DMS153 (cell line): ENCODE results near the gene TTLL9.
A peak's percentile ranks its signal among the peaks of the same experiment; 100 is the strongest.

Experiments used
- DNase-seq: peaks from one replicate; lab custom pipeline; 2025; lab: John Stamatoyannopoulos, UW

TTLL9 gene

GRCh38 chr20:31859266-31859997 lies 11.0 kb upstream of the TTLL9 start:
- no peak for DNase-seq

DNA sequence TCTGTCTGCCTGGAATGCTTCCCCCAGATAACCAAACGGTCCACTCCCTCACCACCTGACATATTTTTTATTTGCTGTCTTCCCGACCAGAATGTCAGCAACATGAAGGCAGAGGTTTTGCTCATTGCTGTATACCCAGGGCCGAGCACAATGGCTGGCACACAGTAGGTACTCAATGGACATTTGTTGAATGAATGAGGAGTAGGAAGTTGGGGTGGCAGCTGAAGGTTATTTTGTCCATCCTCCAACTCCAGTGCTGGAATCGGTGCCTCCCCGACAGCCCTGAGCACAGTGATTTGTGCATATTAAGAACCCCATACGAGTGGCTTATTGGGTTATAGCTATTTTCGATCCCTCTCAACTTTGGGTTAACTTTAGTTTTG lies 10.4 kb upstream of the TTLL9 start:
- no peak for DNase-seq

DNA sequence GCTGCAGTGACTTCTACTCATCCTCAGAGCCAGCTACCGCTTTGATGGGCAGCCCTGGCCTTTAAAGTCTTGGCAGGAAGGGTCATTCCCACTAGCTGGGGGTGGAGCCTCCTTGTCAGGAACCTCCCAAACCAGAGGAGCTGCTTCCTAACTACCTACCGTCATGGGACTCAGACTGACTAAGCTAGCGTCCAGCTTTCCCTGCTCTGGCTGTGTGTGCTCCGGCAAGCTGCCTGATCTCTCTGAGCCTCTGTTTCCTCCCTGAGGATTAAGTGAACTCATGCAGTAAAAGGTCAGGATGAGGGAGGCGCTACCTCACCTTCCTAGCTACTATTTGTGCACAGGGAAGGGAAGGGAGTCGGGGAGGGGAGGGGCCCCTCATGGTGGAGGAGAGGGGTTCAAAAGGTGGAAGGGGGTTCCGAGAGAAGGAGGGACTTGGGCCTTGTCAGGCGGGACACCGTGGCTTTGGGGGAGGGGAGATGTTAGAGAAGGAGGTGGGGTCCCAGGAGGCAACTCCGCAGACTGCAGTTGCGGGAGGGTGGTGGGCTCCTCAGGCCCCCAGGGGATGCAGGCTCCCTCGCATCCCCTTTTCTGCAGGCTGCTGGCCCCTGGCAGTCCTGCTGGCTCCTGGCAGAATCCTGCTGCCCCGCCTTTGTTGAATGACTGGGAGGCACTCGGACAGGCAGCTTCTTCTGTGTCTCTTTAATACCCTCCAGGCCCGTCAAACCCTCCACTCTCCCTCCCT lies 9.9 kb upstream of the TTLL9 start:
- DNase-seq, result no peak

DNA sequence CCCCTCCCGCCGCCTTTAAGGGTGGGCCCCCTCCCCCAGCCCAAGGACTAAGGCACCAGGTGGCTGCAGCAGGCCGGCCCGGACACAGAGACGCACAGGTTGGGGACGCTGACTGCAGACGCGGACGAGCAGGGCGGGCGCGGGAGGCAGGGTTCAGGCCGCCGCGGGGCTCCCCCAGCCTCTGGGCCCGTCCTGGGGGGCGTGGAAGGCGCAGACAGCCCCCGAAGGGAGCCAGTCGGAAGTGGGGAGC lies 9.4 kb upstream of the TTLL9 start:
- no peak for DNase-seq

DNA sequence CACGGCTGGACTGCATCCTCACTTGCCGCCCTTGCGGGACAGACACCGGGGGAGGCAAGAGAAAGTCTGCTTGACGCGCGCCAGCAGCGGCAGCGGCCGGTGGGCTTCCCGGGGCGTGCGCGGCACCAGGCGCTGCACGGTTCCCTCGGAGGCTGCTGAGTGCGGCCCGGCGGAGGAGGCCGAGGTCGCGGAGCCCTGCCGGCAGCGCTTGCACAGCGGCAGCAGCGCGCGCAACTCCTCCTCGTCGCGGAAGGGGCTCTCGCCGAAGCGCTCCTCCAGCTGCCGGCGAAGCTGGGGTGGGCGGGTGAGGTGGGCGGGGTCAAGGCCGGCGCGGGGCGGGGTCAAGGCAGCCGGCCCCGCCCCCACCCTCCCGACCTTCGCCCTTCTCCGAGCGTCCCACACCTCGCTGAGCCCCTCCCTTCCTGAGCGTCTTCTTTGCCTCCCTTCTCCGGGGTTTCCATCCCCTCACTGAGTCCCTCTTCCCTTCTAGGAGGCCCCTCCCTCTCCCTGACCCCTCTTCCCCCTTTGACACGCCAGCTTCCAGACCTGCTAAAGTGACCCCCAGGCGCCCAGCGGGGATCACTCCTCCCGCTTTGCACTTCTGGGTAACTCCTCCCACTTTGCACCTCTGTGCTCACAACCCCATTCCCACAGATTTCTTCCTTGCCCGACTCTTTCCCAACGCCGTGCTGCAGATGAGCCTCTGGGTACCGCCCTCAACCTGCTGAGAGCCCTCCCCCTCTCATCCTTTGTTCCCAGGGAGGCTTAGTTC lies 8.9 kb upstream of the TTLL9 start:
- peak; percentile 39 for DNase-seq

DNA sequence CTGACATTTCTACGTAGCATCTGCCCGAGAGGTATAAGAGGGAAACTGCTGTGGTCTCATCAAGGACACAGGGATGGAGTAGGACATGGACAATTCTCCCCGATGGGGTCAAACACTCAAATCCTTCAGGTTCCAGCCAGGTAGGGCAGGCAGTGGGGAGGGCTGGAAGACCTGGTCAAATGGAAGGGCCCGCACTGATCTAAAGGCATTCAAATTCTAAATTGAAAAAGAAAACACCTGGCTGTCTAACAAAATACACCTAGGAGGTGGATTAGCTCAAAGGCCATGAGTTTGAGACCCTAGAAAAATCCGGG lies 8.3 kb upstream of the TTLL9 start:
- DNase-seq, result no peak

GRCh38 chr20:31862506-31862905 lies 7.9 kb upstream of the TTLL9 start:
- DNase-seq, result no peak

DNA sequence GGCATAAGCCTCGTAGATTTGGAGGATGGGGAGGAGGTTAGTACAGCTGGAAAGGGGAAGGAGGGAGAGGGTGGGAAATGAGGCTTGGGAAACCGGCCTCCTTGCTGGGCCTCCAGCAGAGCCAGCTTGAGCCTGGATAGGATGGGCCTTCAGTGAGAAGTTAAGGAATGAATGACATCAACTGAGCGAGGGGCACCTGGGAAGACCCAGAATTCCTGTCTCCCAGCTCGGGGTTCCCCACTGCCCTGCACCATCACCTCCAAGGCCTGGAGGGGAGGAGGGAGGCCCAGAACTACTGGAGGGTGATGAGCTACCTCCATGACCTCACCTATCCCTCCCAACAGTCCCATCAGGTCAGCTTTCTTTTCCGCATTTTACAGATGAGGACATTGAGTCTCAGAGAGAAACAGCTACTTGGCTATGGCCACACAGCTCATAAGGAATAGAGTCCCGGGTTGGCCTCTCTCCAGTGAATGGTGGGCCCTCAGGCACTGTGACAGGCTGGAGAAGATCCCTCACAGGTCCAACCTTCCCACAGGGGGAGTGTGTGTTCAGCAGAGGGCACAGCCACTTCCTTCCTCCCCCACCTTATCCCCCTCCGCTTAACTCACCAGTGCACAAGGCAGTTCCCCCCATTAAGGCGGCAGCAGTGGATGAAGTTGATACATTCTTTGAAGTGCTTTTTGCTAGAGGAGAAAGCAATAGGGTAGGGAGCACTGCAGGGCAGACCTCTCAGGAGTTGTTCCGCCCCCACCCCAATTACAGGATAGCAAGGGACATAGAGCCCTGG lies 6.9 kb upstream of the TTLL9 start:
- no peak for DNase-seq

GRCh38 chr20:31864521-31865400 lies 5.7 kb upstream of the TTLL9 start:
- DNase-seq, result no peak

- DNase-seq, result no peak
Observed at GRCh38 chr20:31866221-31866620, 4.2 kb upstream of the TTLL9 start.

GRCh38 chr20:31868853-31869672 lies 1.4 kb upstream of the TTLL9 start:
- DNase-seq, result no peak

DNA sequence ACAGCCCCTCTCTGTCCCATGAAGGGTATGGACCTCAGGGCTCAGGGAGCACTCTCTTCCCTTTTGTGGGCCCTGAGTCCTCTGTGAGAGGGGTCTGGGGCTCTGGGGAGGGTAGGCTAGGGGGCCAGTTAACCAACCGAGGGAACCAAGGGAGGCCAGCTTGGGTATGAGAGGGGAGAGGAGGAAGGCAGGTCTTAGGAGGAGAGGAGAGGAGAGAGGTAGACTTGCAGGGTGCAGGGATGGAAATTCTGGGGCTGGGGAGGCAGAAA lies 827 bp upstream of the TTLL9 start:
- DNase-seq, result no peak

- DNase-seq, result no peak
Observed at GRCh38 chr20:31870726-31871617, 538 bp downstream of the TTLL9 start.

- DNase-seq, result no peak
Observed at GRCh38 chr20:31871618-31871954, 1.2 kb downstream of the TTLL9 start.

GRCh38 chr20:31872406-31872805 lies 2.0 kb downstream of the TTLL9 start:
- no peak for DNase-seq

GRCh38 chr20:31875671-31876070 lies 5.2 kb downstream of the TTLL9 start:
- no peak for DNase-seq

DNA sequence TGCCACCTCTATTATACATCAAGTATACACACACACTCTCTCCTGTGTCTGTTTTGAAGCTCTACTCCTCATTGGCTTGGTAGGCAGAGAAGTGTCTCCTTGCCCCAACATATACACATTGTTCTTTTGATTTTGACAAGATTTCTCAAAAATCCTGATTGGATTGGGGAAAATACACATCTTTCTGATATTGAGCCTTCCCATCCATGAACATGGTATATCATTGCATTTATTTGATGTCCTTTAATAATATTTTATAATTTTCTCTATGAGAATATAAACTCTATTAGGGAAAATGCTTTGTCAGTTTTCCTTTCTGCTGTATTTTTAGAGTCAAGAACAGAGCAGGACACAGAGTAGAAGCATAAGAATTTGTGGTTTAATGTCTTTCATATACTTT lies 7.2 kb downstream of the TTLL9 start:
- no peak for DNase-seq

- peak; percentile 90 for DNase-seq
Observed at GRCh38 chr20:31879143-31879987, 8.9 kb downstream of the TTLL9 start.

- no peak for DNase-seq
Observed at GRCh38 chr20:31881945-31882344, 11.5 kb downstream of the TTLL9 start.
